ENCODE data around the gene SPSB2.
"Not testable (repeated sequence)": the region's sequence is repeated elsewhere in the genome, so short reads cannot be mapped to it uniquely, and the experiment has no call there.

SPSB2 gene

GRCh38 chr12:6873094-6874014, at the start of gene SPSB2:
TSS of gene SPSB2 (minus strand) at chr12:6873303. CDS start at chr12:6872901, 402 bp downstream.
- peak; percentile 95 for DNase-seq

GRCh38 chr12:6921996-6922946, 49.2 kb upstream of the SPSB2 start:
- DNase-seq, result no peak

- no peak for DNase-seq
These were observed 48.4 kb upstream of the SPSB2 start for GRCh38 chr12:6921539-6921938.

- no peak for DNase-seq
These were observed 46.5 kb upstream of the SPSB2 start for GRCh38 chr12:6919588-6919987.

- no peak for DNase-seq
These were observed 44.6 kb upstream of the SPSB2 start for GRCh38 chr12:6917491-6918231.

GRCh38 chr12:6916426-6917200, 43.5 kb upstream of the SPSB2 start:
- DNase-seq, result no peak

GRCh38 chr12:6915789-6916285, 42.7 kb upstream of the SPSB2 start:
- no peak for DNase-seq

- no peak for DNase-seq
These were observed 42.1 kb upstream of the SPSB2 start for GRCh38 chr12:6914947-6915788.

- DNase-seq, result peak; percentile 80
These were observed 41.3 kb upstream of the SPSB2 start, which contains the start of gene ENO2 for GRCh38 chr12:6914246-6914946. TSS of gene ENO2 (plus strand) at chr12:6914580. CDS start at chr12:6915833, 1,253 bp downstream.

GRCh38 chr12:6912164-6912935, 39.2 kb upstream of the SPSB2 start:
- no peak for DNase-seq

GRCh38 chr12:6909421-6910145, 36.5 kb upstream of the SPSB2 start:
- no peak for DNase-seq

GRCh38 chr12:6908141-6908540, 35.0 kb upstream of the SPSB2 start:
- DNase-seq, result not testable (repeated sequence)

GRCh38 chr12:6905414-6906040, 32.4 kb upstream of the SPSB2 start:
- DNase-seq, result no peak

- DNase-seq, result peak; percentile 96
These were observed 31.5 kb upstream of the SPSB2 start, which contains the start of gene LRRC23 for GRCh38 chr12:6904280-6905276. TSS of gene LRRC23 (plus strand) at chr12:6904822. CDS start at chr12:6905634, 812 bp downstream.

GRCh38 chr12:6903722-6904121, 30.6 kb upstream of the SPSB2 start:
- no peak for DNase-seq

GRCh38 chr12:6902448-6902847, 29.3 kb upstream of the SPSB2 start:
- no peak for DNase-seq

Measured in NCI-H1694 treated with DMSO at 0.1 percent for 48 hours (cell line).